Suppressor macrophage treated with lipopolysaccharide for 1 hour (primary cell): ENCODE measurements around the gene SRGAP3.

Source experiments
- DNase-seq, 3 donors: peaks; one replicate each; pipeline ENCODE4 v3.0.0-alpha.2; 2020 to 2022

The SRGAP3 gene

GRCh38 chr3:9251055-9251786, 1.8 kb upstream of the SRGAP3 start:
- DNase-seq = no peak

- DNase-seq = peak; percentile 24 to 27 (median 25)
Observed at GRCh38 chr3:9250236-9250635, 790 bp upstream of the SRGAP3 start.

- DNase-seq = peak in 2 of 3 donors; percentile 31 to 32
Observed at GRCh38 chr3:9248522-9249271, 749 bp downstream of the SRGAP3 start.

- DNase-seq = no peak
Observed at GRCh38 chr3:9247941-9248521, 1.4 kb downstream of the SRGAP3 start.

- DNase-seq = no peak
Observed at GRCh38 chr3:9247361-9247940, 2.0 kb downstream of the SRGAP3 start.

GRCh38 chr3:9246189-9246588, 3.3 kb downstream of the SRGAP3 start:
- no peak for DNase-seq

GRCh38 chr3:9244495-9245183, 4.8 kb downstream of the SRGAP3 start:
- DNase-seq = no peak

GRCh38 chr3:9241956-9242355, 7.5 kb downstream of the SRGAP3 start:
- DNase-seq = peak; percentile 31 to 50 (median 36)

- no peak for DNase-seq
Observed at GRCh38 chr3:9239680-9240079, 9.8 kb downstream of the SRGAP3 start.

GRCh38 chr3:9238721-9239295, 10.6 kb downstream of the SRGAP3 start:
- DNase-seq = peak in 1 of 3 donors; percentile 20

- DNase-seq = no peak
Observed at GRCh38 chr3:9238276-9238675, 11.2 kb downstream of the SRGAP3 start.

- no peak for DNase-seq
Observed at GRCh38 chr3:9233814-9234600, 15.4 kb downstream of the SRGAP3 start.

GRCh38 chr3:9233101-9233500, 16.3 kb downstream of the SRGAP3 start:
- no peak for DNase-seq

- DNase-seq = no peak
Observed at GRCh38 chr3:9231937-9232336, 17.5 kb downstream of the SRGAP3 start.

GRCh38 chr3:9231471-9231870, 18.0 kb downstream of the SRGAP3 start:
- DNase-seq = no peak

- DNase-seq = no peak
Observed at GRCh38 chr3:9231006-9231405, 18.4 kb downstream of the SRGAP3 start.

- no peak for DNase-seq
Observed at GRCh38 chr3:9230596-9230995, 18.9 kb downstream of the SRGAP3 start.

- no peak for DNase-seq
Observed at GRCh38 chr3:9229879-9230278, 19.6 kb downstream of the SRGAP3 start.

GRCh38 chr3:9229325-9229724, 20.1 kb downstream of the SRGAP3 start:
- no peak for DNase-seq

- no peak for DNase-seq
Observed at GRCh38 chr3:9226326-9226725, 23.1 kb downstream of the SRGAP3 start.

GRCh38 chr3:9225268-9225667, 24.2 kb downstream of the SRGAP3 start:
- no peak for DNase-seq

GRCh38 chr3:9224490-9224889, 25.0 kb downstream of the SRGAP3 start:
- peak; percentile 33 to 59 (median 54) for DNase-seq
